ENCODE data around the gene MAP7.
"Not testable (repeated sequence)": the region's sequence is repeated elsewhere in the genome, so short reads cannot be mapped to it uniquely, and the experiment has no call there.

The MAP7 gene

GRCh38 chr6:136503303-136504029, 46.8 kb downstream of the MAP7 start:
- no peak for DNase-seq (ENCODE audit: low spot score)

- no peak for DNase-seq (ENCODE audit: low spot score)
Measured at GRCh38 chr6:136502786-136503185, 47.4 kb downstream of the MAP7 start.

GRCh38 chr6:136501514-136501913, 48.7 kb downstream of the MAP7 start:
- DNase-seq (ENCODE audit: low spot score), result no peak

- DNase-seq (ENCODE audit: low spot score), result no peak
Measured at GRCh38 chr6:136501096-136501495, 49.1 kb downstream of the MAP7 start.

- DNase-seq (ENCODE audit: low spot score), result no peak
Measured at GRCh38 chr6:136500414-136500813, 49.8 kb downstream of the MAP7 start.

GRCh38 chr6:136499370-136499769, 50.9 kb downstream of the MAP7 start:
- no peak for DNase-seq (ENCODE audit: low spot score)

- not testable (repeated sequence) for DNase-seq (ENCODE audit: low spot score)
Measured at GRCh38 chr6:136496449-136496848, 53.8 kb downstream of the MAP7 start.

GRCh38 chr6:136494710-136495109, 55.5 kb downstream of the MAP7 start:
- DNase-seq (ENCODE audit: low spot score), result no peak

- DNase-seq (ENCODE audit: low spot score), result no peak
Measured at GRCh38 chr6:136494059-136494458, 56.2 kb downstream of the MAP7 start.

GRCh38 chr6:136492409-136492808, 57.8 kb downstream of the MAP7 start:
- DNase-seq (ENCODE audit: low spot score), result no peak

GRCh38 chr6:136491754-136492153, 58.5 kb downstream of the MAP7 start:
- no peak for DNase-seq (ENCODE audit: low spot score)

GRCh38 chr6:136491251-136491650, 59.0 kb downstream of the MAP7 start:
- no peak for DNase-seq (ENCODE audit: low spot score)

GRCh38 chr6:136489689-136490033, 60.6 kb downstream of the MAP7 start:
- not testable (repeated sequence) for DNase-seq (ENCODE audit: low spot score)

- no peak for DNase-seq (ENCODE audit: low spot score)
Measured at GRCh38 chr6:136487759-136488425, 62.3 kb downstream of the MAP7 start.

GRCh38 chr6:136486357-136486756, 63.9 kb downstream of the MAP7 start:
- DNase-seq (ENCODE audit: low spot score), result no peak

- DNase-seq (ENCODE audit: low spot score), result no peak
Measured at GRCh38 chr6:136483906-136484305, 66.3 kb downstream of the MAP7 start.

GRCh38 chr6:136483005-136483404, 67.2 kb downstream of the MAP7 start:
- DNase-seq (ENCODE audit: low spot score), result not testable (repeated sequence)

- no peak for DNase-seq (ENCODE audit: low spot score)
Measured at GRCh38 chr6:136477548-136477947, 72.7 kb downstream of the MAP7 start.

- no peak for DNase-seq (ENCODE audit: low spot score)
Measured at GRCh38 chr6:136475686-136476085, 74.5 kb downstream of the MAP7 start.

GRCh38 chr6:136474241-136474640, 76.0 kb downstream of the MAP7 start:
- no peak for DNase-seq (ENCODE audit: low spot score)

GRCh38 chr6:136471922-136472321, 78.3 kb downstream of the MAP7 start:
- no peak for DNase-seq (ENCODE audit: low spot score)

- DNase-seq (ENCODE audit: low spot score), result no peak
Measured at GRCh38 chr6:136471372-136471771, 78.8 kb downstream of the MAP7 start.

GRCh38 chr6:136470044-136470443, 80.2 kb downstream of the MAP7 start:
- DNase-seq (ENCODE audit: low spot score), result no peak

- no peak for DNase-seq (ENCODE audit: low spot score)
Measured at GRCh38 chr6:136469154-136469553, 81.1 kb downstream of the MAP7 start.

All from hematopoietic multipotent progenitor cell treated with erythropoietin and hydrocortisone succinate and interleukin-3 and kit ligand, for 15 days (in vitro differentiated cells).